Inferior parietal cortex (tissue), 1 donor: ENCODE measurements around the gene FAM193A.
A peak's percentile ranks its signal among the peaks of the same experiment; 100 is the strongest.
"Not testable (repeated sequence)": the region's sequence is repeated elsewhere in the genome, so short reads cannot be mapped to it uniquely, and the experiment has no call there.

ENCODE experiments used
- DNase-seq: peaks from one replicate; pipeline ENCODE4 v3.0.0-alpha.2; 2016; ENCODE audit errors: extremely low spot score

Gene FAM193A

DNA sequence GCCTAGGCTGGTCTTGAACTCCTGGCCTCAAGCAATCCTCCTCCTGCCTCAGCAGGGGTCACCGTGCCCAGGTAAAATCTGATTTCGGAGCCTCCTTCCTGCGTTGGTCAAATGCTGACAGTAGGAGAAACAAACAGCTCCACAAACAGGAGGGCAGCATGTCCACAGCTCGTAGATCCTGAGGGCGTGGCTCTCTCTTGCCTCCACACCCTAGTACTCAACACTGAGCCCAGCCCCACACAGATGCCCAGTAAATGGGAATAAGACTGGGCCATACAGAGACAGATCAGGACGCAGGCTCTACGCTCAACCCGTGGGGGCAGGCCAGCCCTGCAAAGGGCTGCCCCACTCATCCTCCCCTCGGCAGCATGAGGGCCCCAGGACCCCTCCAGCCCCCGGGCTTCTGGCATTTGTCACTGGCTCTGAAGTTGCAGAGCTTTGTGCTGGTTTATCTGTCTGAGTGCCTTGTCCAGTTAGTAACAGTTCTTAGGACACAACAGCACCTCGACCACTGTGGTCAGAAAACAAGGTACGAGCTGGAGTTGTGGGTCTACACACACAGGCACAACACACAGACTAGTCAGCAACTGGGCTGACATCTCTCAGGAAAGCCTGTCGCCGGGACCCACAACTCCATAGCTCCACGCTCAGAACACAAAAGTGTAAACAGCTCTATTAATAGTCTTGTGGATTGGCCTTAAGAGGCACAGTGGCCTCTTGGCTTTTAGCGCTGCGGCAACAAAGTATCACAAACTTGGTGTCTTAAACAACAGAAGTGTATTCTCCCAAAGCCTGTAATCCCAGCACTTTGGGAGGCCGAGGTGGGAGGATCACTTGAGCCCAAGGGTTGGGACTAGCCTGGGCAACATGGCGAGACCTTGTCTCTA lies 214.5 kb downstream of the FAM193A start:
- DNase-seq: no peak

DNA sequence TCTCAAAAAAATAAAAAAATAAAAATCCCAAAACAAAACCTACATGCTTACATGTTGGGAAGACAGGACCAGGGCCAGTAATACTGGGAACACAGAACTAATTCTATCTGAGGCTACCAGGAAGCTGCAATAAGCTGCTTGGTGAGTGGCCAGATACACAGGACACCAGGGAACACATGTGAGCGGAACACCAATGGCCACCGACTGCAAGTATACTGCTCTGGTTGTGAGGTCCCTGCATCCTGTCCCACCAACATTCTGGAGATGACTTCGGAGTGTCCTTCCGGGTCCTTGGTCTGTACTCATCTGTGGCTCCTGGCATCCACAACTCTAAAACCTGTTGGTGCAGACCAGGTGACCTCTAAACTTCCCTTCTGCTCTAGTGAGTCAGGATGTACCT lies 217.0 kb downstream of the FAM193A start:
- no peak for DNase-seq

DNA sequence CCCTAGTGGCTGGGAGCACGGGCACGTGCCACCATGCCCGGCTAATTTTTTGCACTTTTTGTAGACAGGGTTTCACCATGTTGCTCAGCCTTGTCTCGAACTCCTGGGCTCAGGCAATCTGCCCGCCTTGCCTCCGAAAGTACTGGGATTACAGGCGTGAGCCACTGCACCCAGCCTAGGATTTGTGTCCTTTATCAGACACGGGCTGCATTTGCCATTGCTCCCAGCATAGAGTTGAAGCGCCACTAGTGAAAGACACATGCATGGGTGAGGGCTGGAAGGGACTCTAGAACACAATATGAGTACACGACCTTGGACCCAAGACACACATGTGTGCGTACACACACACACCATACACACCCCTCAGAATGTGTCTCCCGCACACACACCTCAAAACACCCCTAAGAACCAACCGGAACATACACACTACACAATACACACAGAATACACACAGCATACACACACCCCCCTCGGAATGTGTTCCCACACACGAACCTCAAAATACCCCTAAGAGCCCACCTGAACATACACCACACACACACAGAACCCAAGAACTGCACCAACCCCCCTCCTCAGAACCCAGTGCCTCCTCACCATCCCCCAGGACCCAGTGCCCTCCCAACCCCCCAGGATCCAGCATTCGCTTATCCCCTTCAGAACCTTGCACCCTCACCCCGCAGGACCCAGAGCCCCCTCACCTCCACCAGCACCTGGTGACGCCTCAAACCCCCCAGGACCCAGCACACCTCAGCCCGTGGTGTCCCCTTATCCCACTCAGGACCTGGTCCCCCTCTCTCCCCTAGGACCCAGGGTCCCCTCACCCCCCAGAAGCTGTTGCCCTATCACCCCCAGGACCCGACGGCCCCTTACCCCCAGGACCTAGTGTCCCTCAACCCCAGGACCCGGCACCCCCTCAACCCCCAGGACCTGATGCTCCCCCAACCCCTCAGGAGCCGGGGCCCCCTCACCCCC lies 218.7 kb downstream of the FAM193A start:
- DNase-seq: no peak

DNA sequence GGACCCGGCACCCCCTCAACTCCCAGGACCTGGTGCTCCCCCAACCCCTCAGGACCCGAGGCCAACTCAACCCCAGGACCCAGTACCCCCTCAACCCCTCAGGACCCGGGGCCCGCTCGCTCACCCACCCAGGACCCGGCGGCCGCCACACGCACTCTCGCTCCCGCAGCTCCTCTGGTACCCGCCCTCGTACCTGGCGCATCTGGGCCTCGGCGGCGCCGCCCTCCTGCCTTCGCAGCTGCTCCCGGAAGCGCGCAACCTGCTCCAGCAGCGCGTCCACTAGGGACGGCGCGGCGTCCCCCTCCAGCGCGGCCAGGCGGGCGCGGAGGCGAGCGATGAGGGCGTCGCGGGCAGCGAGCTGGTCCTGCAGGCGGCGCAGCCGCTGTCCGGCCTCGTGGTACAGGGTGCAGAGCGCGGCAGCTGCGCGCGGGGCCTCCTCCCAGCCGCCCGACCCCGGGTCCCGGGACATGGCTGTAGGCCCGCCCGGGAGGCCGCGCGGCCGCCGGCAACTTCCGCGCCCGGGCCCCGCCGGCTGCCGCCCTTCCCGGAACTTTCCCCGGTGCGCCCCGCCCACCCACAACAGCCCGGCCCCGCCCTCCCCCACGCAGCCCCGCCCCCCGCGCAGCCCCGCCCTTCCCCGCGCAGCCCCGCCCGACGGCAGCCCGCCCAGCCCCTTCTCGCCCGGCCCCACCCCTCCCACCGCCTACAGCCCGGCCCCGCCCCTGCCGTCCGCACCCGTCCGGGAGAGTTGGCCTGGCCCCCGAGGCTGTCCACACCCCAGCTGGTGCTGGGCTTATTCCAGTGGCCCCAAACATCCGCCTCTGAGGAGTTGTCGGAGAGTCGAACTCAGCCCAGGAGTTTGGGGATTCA lies 219.6 kb downstream of the FAM193A start, which contains the start of gene TNIP2:
Gene TNIP2, minus strand, starts transcription at position 516 of the 870 bp plus-strand sequence. Its CDS starts 47 bp downstream, at position 469.
- DNase-seq: peak; percentile 27

GRCh38 chr4:2756691-2757350 lies 220.4 kb downstream of the FAM193A start:
- DNase-seq: no peak

- DNase-seq: no peak
Observed at GRCh38 chr4:2757426-2757825, 221.0 kb downstream of the FAM193A start.

GRCh38 chr4:2761035-2761923 lies 224.8 kb downstream of the FAM193A start:
- no peak for DNase-seq

DNA sequence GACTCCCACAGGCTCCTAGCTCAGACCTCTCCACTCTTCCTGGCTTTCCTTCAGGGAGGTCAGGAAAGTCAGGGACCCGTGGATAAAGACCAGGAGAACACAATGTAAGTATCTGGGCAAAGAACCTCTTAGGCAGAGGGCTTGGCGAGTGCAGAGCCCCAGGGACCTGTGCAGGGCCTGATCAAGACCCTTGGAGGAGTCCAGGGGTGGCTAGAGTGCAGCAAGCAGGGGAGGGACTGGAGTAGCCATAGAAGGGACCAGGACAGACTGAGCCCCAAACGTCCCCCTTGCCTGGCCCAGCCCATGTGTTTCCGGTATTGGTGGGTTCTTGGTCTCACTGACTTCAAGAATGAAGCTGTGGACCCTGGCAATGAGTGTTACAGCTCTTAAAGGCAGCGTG lies 225.6 kb downstream of the FAM193A start:
- no peak for DNase-seq

- not testable (repeated sequence) for DNase-seq
Observed at GRCh38 chr4:2762486-2763370, 226.3 kb downstream of the FAM193A start.

GRCh38 chr4:2763511-2763967 lies 227.1 kb downstream of the FAM193A start:
- DNase-seq: no peak

DNA sequence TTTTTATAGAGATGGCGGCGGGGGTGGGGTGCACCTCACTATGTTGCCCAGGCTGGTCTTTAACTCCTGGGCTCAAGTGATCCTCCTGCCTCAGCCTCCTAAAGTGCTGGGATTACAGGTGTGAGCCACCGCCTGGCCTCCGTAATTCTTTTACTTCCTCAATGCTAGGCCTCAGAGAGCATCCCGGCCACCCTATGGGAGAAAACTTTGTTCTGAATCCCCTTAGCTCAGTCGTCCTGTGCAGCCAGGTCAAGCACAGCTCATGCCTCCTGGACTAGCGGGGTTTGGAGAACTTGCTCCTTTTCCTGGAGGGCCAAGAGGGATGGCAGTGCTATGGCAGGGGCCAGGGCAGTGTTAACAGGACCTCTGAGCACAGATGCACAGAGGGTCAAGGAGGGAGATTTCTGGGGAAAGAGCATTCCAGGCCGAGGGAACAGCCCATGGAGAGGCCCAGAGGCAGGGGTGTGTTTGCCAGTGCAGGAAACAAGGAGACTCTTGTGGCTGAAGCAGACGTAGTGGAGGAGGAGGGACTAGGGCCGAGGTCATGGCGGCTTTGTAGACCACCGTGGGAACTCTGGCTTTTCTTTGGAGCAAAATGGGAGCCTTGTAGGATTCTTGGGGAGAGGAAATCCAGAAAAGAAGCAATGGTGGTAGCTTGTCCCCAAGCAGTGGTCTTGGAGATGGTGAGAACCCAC lies 229.5 kb downstream of the FAM193A start:
- no peak for DNase-seq

DNA sequence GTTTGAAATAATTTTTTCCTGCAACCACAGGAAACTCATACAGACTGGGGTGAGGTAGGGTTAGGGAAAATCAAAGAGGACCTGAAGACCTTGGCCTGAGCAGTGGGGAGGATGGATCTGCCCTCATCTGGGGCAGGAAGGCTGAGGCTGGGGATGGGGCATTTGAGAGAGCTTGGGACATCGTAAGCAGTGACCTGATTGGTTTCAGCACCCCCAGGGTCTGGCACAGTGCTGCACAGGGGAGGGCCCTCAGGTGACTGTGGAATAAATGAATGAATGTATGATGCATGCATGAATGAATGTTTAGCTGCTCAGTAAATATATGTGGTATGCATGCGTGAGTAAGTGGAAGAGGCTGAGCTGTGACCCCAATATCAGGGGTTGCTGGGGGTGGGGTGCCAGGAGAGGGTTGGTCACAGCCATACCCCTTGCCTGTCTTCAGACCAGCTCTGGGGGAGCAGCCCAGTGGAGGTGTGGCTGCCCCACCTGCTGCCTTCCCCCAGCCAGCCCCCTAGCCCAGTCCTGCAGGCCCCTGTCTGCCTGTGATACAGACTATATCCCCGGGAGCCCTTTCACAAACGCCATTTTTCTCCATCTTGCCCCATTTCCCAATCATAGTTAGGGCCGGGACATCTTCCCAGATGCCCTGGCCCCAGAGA lies 230.7 kb downstream of the FAM193A start:
- no peak for DNase-seq

DNA sequence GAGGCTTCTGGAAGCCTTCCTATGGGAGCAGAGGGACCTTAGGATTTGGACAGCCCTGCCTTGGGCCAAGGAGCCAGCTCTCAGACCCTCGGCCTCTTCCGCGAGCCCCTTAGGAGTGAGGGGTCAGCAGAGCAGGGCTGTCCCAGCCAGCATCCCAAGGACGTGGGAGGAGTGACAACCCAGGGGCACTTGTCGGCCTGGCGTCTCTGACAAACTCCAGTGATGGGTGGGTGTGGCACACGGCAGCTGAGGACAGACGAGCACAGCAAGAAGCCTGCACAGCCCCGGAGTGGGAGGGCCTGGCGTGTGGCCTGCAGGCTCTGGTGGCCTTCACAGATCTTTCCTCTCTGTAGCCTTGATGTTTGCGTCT lies 231.2 kb downstream of the FAM193A start:
- DNase-seq: no peak

GRCh38 chr4:2768124-2768523 lies 231.7 kb downstream of the FAM193A start:
- no peak for DNase-seq

GRCh38 chr4:2768921-2769336 lies 232.5 kb downstream of the FAM193A start:
- DNase-seq: no peak

DNA sequence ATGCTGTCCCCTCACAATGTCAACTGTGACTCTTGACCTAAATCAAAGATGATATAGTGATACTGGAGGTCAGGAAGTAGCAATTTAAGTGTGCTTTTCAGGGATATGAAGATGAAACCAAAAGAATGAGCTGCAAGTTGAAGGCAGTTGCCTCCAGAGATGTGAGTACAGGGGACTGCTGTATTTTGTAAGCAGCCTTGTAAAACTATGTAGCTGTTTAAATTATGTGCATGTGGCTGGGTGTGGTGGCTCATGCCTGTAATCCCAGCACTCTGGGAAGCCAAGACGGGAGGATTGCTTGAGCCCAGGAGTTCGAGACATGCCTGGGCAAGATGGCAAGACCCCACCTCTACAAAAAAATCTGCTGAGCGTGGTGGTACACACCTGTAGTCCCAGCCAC lies 234.8 kb downstream of the FAM193A start:
- no peak for DNase-seq

DNA sequence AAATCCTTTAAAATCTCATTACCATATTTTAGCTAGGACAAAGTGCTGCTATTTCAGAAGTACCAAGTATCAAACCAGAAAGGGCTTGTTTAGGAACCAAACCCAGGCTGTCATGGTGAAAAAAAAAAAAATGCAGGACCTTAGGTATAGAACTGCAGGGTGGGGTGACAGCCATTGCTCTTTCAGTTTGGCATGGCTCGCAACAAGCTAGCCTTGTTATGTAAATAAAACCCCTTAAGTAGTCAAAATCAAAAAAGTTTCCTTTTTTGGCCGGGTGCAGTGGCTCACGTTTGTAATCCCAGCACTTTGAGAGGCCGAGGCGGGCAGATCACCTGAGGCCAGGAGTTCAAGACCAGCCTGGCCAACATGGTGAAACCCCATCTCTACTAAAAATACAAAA lies 244.2 kb downstream of the FAM193A start:
- DNase-seq: not testable (repeated sequence)

DNA sequence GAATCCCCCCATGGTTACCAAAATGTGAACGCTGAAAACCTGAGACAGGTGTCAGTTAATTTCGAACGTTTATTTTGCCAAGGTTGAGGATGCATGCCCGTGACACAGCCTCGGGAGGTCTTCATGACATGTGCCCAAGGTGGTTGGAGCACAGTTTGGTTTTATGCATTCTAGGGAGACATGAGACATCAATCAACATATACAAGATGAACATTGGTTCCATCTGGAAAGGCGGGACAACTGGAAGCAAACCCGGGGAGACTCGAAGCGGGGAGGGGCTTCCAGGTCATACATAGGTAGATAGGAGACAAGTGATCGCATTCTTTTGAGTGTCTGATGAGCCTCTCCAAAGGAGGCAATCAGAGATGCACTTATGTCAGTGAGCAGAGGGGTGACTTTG lies 245.5 kb downstream of the FAM193A start:
- no peak for DNase-seq
